Measurements from ENCODE around the gene GABRA6.
"Not testable (repeated sequence)": the region's sequence is repeated elsewhere in the genome, so short reads cannot be mapped to it uniquely, and the experiment has no call there.

The GABRA6 gene

GRCh38 chr5:161685461-161685860, at the start of gene GABRA6:
Gene GABRA6 (plus strand): TSS chr5:161685721. CDS start chr5:161685990, 269 bp downstream.
- Mint-ChIP-seq H3K9me3 (no peaks in the 10 kb centered on the region), H3K36me3 (ENCODE audit: low read depth) (no peaks in the 10 kb centered on the region), H3K4me1 (no peaks in the 10 kb centered on the region), H3K4me3 (no peak within 1 kb of the TSS), H3K27ac (no peak within 1 kb of the TSS), H3K27me3 (ENCODE audit: low read depth) (no peaks in the 10 kb centered on the region)
- TF ChIP-seq, protein P1, sequence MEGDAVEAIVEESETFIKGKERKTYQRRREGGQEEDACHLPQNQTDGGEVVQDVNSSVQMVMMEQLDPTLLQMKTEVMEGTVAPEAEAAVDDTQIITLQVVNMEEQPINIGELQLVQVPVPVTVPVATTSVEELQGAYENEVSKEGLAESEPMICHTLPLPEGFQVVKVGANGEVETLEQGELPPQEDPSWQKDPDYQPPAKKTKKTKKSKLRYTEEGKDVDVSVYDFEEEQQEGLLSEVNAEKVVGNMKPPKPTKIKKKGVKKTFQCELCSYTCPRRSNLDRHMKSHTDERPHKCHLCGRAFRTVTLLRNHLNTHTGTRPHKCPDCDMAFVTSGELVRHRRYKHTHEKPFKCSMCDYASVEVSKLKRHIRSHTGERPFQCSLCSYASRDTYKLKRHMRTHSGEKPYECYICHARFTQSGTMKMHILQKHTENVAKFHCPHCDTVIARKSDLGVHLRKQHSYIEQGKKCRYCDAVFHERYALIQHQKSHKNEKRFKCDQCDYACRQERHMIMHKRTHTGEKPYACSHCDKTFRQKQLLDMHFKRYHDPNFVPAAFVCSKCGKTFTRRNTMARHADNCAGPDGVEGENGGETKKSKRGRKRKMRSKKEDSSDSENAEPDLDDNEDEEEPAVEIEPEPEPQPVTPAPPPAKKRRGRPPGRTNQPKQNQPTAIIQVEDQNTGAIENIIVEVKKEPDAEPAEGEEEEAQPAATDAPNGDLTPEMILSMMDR (IDR thresholded peaks at IDR 0.05; ENCODE audit: unreplicated experiment in 3 of 3) = no peak

- H3K4me1 Mint-ChIP-seq = no peaks in the 10 kb centered on the region
- no peak overlapping the region for H3K27ac Mint-ChIP-seq
- H3K36me3 Mint-ChIP-seq (ENCODE audit: low read depth) = no peaks in the 10 kb centered on the region
- no peak overlapping the region for H3K4me3 Mint-ChIP-seq
- H3K9me3 Mint-ChIP-seq = no peaks in the 10 kb centered on the region
- TF ChIP-seq, protein P1 (IDR thresholded peaks at IDR 0.05; ENCODE audit: unreplicated experiment in 3 of 3) = no peak
- no peaks in the 10 kb centered on the region for H3K27me3 Mint-ChIP-seq (ENCODE audit: low read depth)
Observed at GRCh38 chr5:161637591-161637990, 47.9 kb upstream of the GABRA6 start.

DNA sequence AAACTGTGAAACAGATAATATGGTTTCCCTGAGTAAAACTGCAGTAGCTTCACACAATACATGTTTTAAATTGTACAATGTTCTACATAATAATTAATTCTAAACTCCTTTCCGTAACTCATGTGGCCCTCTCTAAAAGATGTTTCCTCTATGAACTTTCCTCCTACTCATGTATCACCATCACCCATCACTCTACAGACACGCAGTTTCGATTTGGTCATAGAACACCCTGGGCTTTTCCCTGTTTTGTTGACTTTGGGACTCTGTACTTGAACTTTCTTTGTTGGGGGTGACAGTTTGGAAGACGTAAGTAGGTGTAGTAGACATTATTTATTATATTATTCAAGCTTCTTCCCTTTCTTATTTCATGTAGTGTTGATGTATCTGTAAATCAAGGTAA, 44.1 kb upstream of the GABRA6 start:
- H3K27me3 Mint-ChIP-seq (ENCODE audit: low read depth) = no peaks in the 10 kb centered on the region
- H3K4me1 Mint-ChIP-seq = no peaks in the 10 kb centered on the region
- H3K27ac Mint-ChIP-seq = no peak overlapping the region
- no peak overlapping the region for H3K4me3 Mint-ChIP-seq
- no peaks in the 10 kb centered on the region for H3K36me3 Mint-ChIP-seq (ENCODE audit: low read depth)
- TF ChIP-seq, protein P1 (IDR thresholded peaks at IDR 0.05; ENCODE audit: unreplicated experiment in 3 of 3) = no peak
- no peaks in the 10 kb centered on the region for H3K9me3 Mint-ChIP-seq

- no peaks in the 10 kb centered on the region for H3K27me3 Mint-ChIP-seq (ENCODE audit: low read depth)
- no peaks in the 10 kb centered on the region for H3K4me1 Mint-ChIP-seq
- no peak overlapping the region for H3K4me3 Mint-ChIP-seq
- no peaks in the 10 kb centered on the region for H3K36me3 Mint-ChIP-seq (ENCODE audit: low read depth)
- H3K27ac Mint-ChIP-seq = no peak overlapping the region
- TF ChIP-seq, protein P1 (IDR thresholded peaks at IDR 0.05; ENCODE audit: unreplicated experiment in 3 of 3) = no peak
- no peaks in the 10 kb centered on the region for H3K9me3 Mint-ChIP-seq
Observed at GRCh38 chr5:161645264-161645663, 40.3 kb upstream of the GABRA6 start.

DNA sequence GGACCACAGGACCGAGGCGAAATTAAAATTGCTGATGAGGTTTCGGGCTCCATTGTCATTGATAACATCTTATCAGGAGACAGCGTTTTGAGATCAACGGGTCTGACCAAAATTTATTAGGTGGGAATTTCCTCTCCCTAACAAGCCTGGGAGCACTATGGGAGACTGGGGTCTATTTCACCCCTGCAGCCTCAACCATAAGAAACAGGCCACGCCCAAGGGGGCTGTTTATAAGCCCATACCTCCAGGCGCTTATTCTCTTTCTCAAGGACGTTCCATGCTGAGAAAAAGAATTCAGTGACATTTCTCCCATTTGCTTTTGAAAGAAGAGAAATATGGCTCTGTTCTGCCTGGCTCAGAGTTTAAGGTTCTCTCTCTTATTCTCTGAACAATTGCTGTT, 33.6 kb upstream of the GABRA6 start:
- peaks cover 10% of the 10 kb centered on the region for H3K9me3 Mint-ChIP-seq
- not testable (repeated sequence) for H3K27me3 Mint-ChIP-seq (ENCODE audit: low read depth); H3K27ac Mint-ChIP-seq

DNA sequence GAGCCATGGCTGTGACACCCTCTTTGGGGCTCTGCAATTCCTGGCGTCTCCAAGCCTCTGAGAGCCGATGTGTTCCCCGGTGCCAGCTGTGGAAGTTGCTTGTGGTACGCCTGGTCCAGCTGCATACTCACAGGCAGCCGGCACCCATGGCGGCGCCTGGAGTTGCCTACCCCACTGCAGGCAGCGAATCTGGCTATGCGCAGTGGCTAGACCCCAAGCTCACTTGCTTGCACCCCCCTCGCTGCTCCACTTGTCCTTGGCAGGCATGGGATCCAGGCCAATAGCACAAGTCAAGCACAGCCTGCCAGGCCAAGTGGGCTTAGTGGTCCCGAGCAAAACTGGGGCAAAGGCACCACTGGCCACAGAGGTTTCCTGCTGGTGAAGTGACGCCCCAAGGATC, 24.7 kb upstream of the GABRA6 start:
- TF ChIP-seq, protein P1 (IDR thresholded peaks at IDR 0.05; ENCODE audit: unreplicated experiment in 3 of 3) = no peak
- no peak overlapping the region for H3K4me3 Mint-ChIP-seq
- H3K27ac Mint-ChIP-seq = no peak overlapping the region
- no peaks in the 10 kb centered on the region for H3K36me3 Mint-ChIP-seq (ENCODE audit: low read depth)
- H3K27me3 Mint-ChIP-seq (ENCODE audit: low read depth) = no peaks in the 10 kb centered on the region
- H3K4me1 Mint-ChIP-seq = no peaks in the 10 kb centered on the region
- H3K9me3 Mint-ChIP-seq = peaks cover 2% of the 10 kb centered on the region

More for the DNA sequence above, 33.6 kb upstream of the GABRA6 start:
- H3K4me3 Mint-ChIP-seq; H3K36me3 Mint-ChIP-seq (ENCODE audit: low read depth); H3K4me1 Mint-ChIP-seq: not testable (repeated sequence)

All from nephron (organoid).